Central memory CD8-positive, alpha-beta T cell (primary cell): ENCODE results near the gene ARHGEF11.

Experiments used
- ATAC-seq: fragments of 150-1000 bp; cut with Tn5 transposase; replicated peaks from 2 replicates; pipeline ENCODE4 v1.10.0; 2022; ENCODE audit warnings: mild to moderate bottlenecking, moderate FRiP score, moderate number of reproducible peaks; ENCODE audit not compliant: poor library complexity, severe bottlenecking; ENCODE audit errors: extremely low read depth
- DNase-seq, 2 donors: peaks; one replicate each; pipeline ENCODE4 v3.0.0; 2021; ENCODE audit warnings: low spot score in 2 of 2
- H3K27ac Mint-ChIP-seq: one replicate; pipeline ENCODE4 v1.8.0; 2022; ENCODE audit warnings: low read depth, mild to moderate bottlenecking, moderate library complexity, mixed read lengths
- H3K27me3 Mint-ChIP-seq: one replicate; pipeline ENCODE4 v1.8.0; 2022; ENCODE audit warnings: mixed read lengths
- H3K36me3 Mint-ChIP-seq: one replicate; pipeline ENCODE4 v1.8.0; 2022; ENCODE audit warnings: mild to moderate bottlenecking, moderate library complexity, mixed read lengths; ENCODE audit not compliant: insufficient read depth
- H3K4me1 Mint-ChIP-seq: one replicate; pipeline ENCODE4 v1.8.0; 2022; ENCODE audit warnings: mixed read lengths
- H3K4me3 Mint-ChIP-seq: one replicate; pipeline ENCODE4 v1.8.0; 2022; ENCODE audit warnings: mild to moderate bottlenecking, moderate library complexity, mixed read lengths
- H3K9me3 Mint-ChIP-seq: one replicate; pipeline ENCODE4 v1.8.0; 2022; ENCODE audit warnings: mixed read lengths

Gene ARHGEF11

GRCh38 chr1:156941675-156942074 lies 103.9 kb downstream of the ARHGEF11 start:
- no peaks in the 10 kb centered on the region for H3K9me3 Mint-ChIP-seq
- ATAC-seq (no peak), DNase-seq (no peak)
- peaks cover 17% of the 10 kb centered on the region for H3K27me3 Mint-ChIP-seq
- no peaks in the 10 kb centered on the region for H3K4me1 Mint-ChIP-seq
- no peak overlapping the region for H3K27ac Mint-ChIP-seq
- peaks cover 4% of the 10 kb centered on the region for H3K36me3 Mint-ChIP-seq
- H3K4me3 Mint-ChIP-seq, result no peak overlapping the region

- Mint-ChIP-seq H3K36me3 (peaks cover 2% of the 10 kb centered on the region), H3K9me3 (no peaks in the 10 kb centered on the region), H3K4me3 (no peak overlapping the region), H3K27ac (no peak overlapping the region), H3K4me1 (no peaks in the 10 kb centered on the region), H3K27me3 (peaks cover 17% of the 10 kb centered on the region)
- DNase-seq, result no peak
- ATAC-seq, result no peak
Observed at GRCh38 chr1:156939786-156940334, 105.7 kb downstream of the ARHGEF11 start.

- DNase-seq (no peak), ATAC-seq (no peak)
- H3K27me3 Mint-ChIP-seq, result peaks cover 17% of the 10 kb centered on the region
- H3K4me3 Mint-ChIP-seq, result no peak overlapping the region
- no peaks in the 10 kb centered on the region for H3K4me1 Mint-ChIP-seq
- H3K36me3 Mint-ChIP-seq, result peaks cover 2% of the 10 kb centered on the region
- H3K27ac Mint-ChIP-seq, result no peak overlapping the region
- H3K9me3 Mint-ChIP-seq, result no peaks in the 10 kb centered on the region
Observed at GRCh38 chr1:156938813-156939212, 106.7 kb downstream of the ARHGEF11 start.

- no peak overlapping the region for H3K27ac Mint-ChIP-seq
- ATAC-seq, result no peak
- no peaks in the 10 kb centered on the region for H3K9me3 Mint-ChIP-seq
- H3K4me1 Mint-ChIP-seq, result no peaks in the 10 kb centered on the region
- H3K27me3 Mint-ChIP-seq, result peaks cover 26% of the 10 kb centered on the region
- no peak for DNase-seq
- H3K4me3 Mint-ChIP-seq, result no peak overlapping the region
- H3K36me3 Mint-ChIP-seq, result peaks cover 2% of the 10 kb centered on the region
Observed at GRCh38 chr1:156937883-156938282, 107.7 kb downstream of the ARHGEF11 start.

GRCh38 chr1:156936721-156937220 lies 108.8 kb downstream of the ARHGEF11 start:
- Mint-ChIP-seq H3K36me3 (peaks cover 2% of the 10 kb centered on the region), H3K9me3 (no peaks in the 10 kb centered on the region), H3K27ac (no peak overlapping the region), H3K27me3 (peaks cover 38% of the 10 kb centered on the region), H3K4me1 (no peaks in the 10 kb centered on the region), H3K4me3 (no peak overlapping the region)
- DNase-seq (no peak), ATAC-seq (no peak)

- Mint-ChIP-seq H3K36me3 (peaks cover 2% of the 10 kb centered on the region), H3K4me3 (no peak overlapping the region), H3K27ac (no peak overlapping the region), H3K4me1 (no peaks in the 10 kb centered on the region), H3K27me3 (peaks cover 39% of the 10 kb centered on the region), H3K9me3 (no peaks in the 10 kb centered on the region)
- DNase-seq, result no peak
- ATAC-seq, result no peak
Observed at GRCh38 chr1:156936191-156936590, 109.4 kb downstream of the ARHGEF11 start.

GRCh38 chr1:156935505-156936128 lies 109.9 kb downstream of the ARHGEF11 start:
- no peak for ATAC-seq
- DNase-seq, result no peak
- Mint-ChIP-seq H3K27ac (no peak overlapping the region), H3K4me1 (no peaks in the 10 kb centered on the region), H3K4me3 (no peak overlapping the region), H3K36me3 (peaks cover 2% of the 10 kb centered on the region), H3K27me3 (peaks cover 39% of the 10 kb centered on the region), H3K9me3 (no peaks in the 10 kb centered on the region)

- no peak for ATAC-seq
- Mint-ChIP-seq H3K27ac (no peak overlapping the region), H3K36me3 (peaks cover 1% of the 10 kb centered on the region), H3K4me1 (peaks cover 4% of the 10 kb centered on the region), H3K9me3 (no peaks in the 10 kb centered on the region), H3K4me3 (no peak overlapping the region), H3K27me3 (peaks cover 57% of the 10 kb centered on the region)
- no peak for DNase-seq
Observed at GRCh38 chr1:156933136-156933535, 112.4 kb downstream of the ARHGEF11 start.

GRCh38 chr1:156931974-156932710 lies 113.4 kb downstream of the ARHGEF11 start:
- Mint-ChIP-seq H3K9me3 (no peaks in the 10 kb centered on the region), H3K4me1 (peaks cover 8% of the 10 kb centered on the region), H3K27ac (no peak overlapping the region), H3K36me3 (peaks cover 2% of the 10 kb centered on the region), H3K4me3 (no peak overlapping the region), H3K27me3 (peaks cover 67% of the 10 kb centered on the region)
- DNase-seq (no peak), ATAC-seq (no peak)

GRCh38 chr1:156931211-156931952 lies 114.2 kb downstream of the ARHGEF11 start:
- H3K36me3 Mint-ChIP-seq, result peaks cover 2% of the 10 kb centered on the region
- ATAC-seq (no peak), DNase-seq (no peak)
- no peaks in the 10 kb centered on the region for H3K9me3 Mint-ChIP-seq
- H3K4me1 Mint-ChIP-seq, result peaks cover 8% of the 10 kb centered on the region
- peaks cover 74% of the 10 kb centered on the region for H3K27me3 Mint-ChIP-seq
- H3K4me3 Mint-ChIP-seq, result no peak overlapping the region
- no peak overlapping the region for H3K27ac Mint-ChIP-seq

GRCh38 chr1:156930483-156930882 lies 115.1 kb downstream of the ARHGEF11 start:
- Mint-ChIP-seq H3K27ac (no peak overlapping the region), H3K4me1 (peaks cover 8% of the 10 kb centered on the region), H3K4me3 (no peak overlapping the region), H3K9me3 (no peaks in the 10 kb centered on the region), H3K36me3 (peaks cover 2% of the 10 kb centered on the region), H3K27me3 (peaks cover 83% of the 10 kb centered on the region)
- DNase-seq (no peak), ATAC-seq (no peak)

- no peak for DNase-seq
- Mint-ChIP-seq H3K27me3 (peaks cover 91% of the 10 kb centered on the region), H3K9me3 (no peaks in the 10 kb centered on the region), H3K36me3 (peaks cover 2% of the 10 kb centered on the region), H3K4me3 (no peak overlapping the region), H3K4me1 (peaks cover 8% of the 10 kb centered on the region), H3K27ac (no peak overlapping the region)
- ATAC-seq, result no peak
Observed at GRCh38 chr1:156929596-156930238, 115.8 kb downstream of the ARHGEF11 start.
